HepG2 (cell line): ENCODE results near the gene IL4I1. TPM values are rescaled to one million over a fixed set of nuclear protein-coding genes. Genes with fewer than 3 reads are reported as not detected.
A peak's percentile ranks its signal among the peaks of the same experiment; 100 is the strongest.

ENCODE experiments used
- ATAC-seq: fragments of 200-7000 bp; cut with Tn5 transposase; 3 replicates; pipeline ENCODE4 v1.9.1; 2020; ENCODE audit warnings: mild to moderate bottlenecking, moderate library complexity
- BruUV-seq: library from RNA; stranded (reverse); fragments of 400-500 nt; replicated peaks from 2 replicates; lab custom pipeline; 2021; lab: Mats Ljungman, UMichigan
- CTCF ChIA-PET: fragments of 300-600 bp; formaldehyde crosslinking; extraction: SDS; loops from one replicate; lab custom pipeline; 2021; ENCODE audit warnings: low total read pairs, inconsistent platforms, low intra/inter-chr PET ratio; lab: Yijun Ruan, JAX
- POLR2A ChIA-PET: fragments of 350-600 bp; sonication (Branson Sonifier 250); formaldehyde crosslinking; loops from one replicate; lab custom pipeline; 2020; ENCODE audit warnings: antibody characterized with exemption, inconsistent platforms; lab: Yijun Ruan, JAX
- DNase-seq: peaks from one replicate; pipeline ENCODE4 v3.0.0-alpha.2; 2015; ENCODE audit warnings: low spot score
- FAIRE-seq: peaks from 3 replicates; lab custom pipeline; 2011; peaks lifted over from hg19 to GRCh38; lab: Jason Lieb, UNC
- H2AFZ ChIP-seq: one replicate; pipeline ENCODE4 v1.6.1; 2011; ENCODE audit warnings: low read length, inconsistent platforms
- H3K27ac ChIP-seq: fragments of 300-600 bp; 3 replicates; pipeline ENCODE4 v1.8.0; 2011; ENCODE audit warnings: mixed run types, mild to moderate bottlenecking, mixed read lengths, low read length, inconsistent platforms; ENCODE audit not compliant: insufficient read depth; ENCODE audit errors: extremely low read length
- H3K27me3 ChIP-seq, 2 experiments: fragments of 200-600 bp in 1 of 2; 2 replicates in 1 of 2; 3 replicates in 1 of 2; pipeline versions ENCODE4 v1.6.0 to v1.8.0; 2011; ENCODE audit warnings: low read length in 2 of 2, mild to moderate bottlenecking in 2 of 2, moderate library complexity in 2 of 2, inconsistent platforms in 1 of 2; ENCODE audit not compliant: insufficient read depth in 2 of 2, control insufficient read depth in 1 of 2
- H3K36me3 ChIP-seq, 2 experiments: fragments of 200-600 bp in 1 of 2; replicated peaks in 1 of 2; 2 replicates in 1 of 2; 3 replicates in 1 of 2; pipeline versions ENCODE4 v1.5.1 to v1.8.0; 2011; ENCODE audit warnings: low read length in 2 of 2, inconsistent platforms in 1 of 2; ENCODE audit not compliant: insufficient read depth in 2 of 2, control insufficient read depth in 1 of 2
- H3K4me1 ChIP-seq: 2 replicates; pipeline ENCODE4 v1.5.1; 2012; ENCODE audit warnings: low read length, inconsistent platforms; ENCODE audit not compliant: insufficient read depth
- H3K4me2 ChIP-seq: 2 replicates; pipeline ENCODE4 v1.6.0; 2011; ENCODE audit warnings: low read depth, low read length, inconsistent platforms
- H3K4me3 ChIP-seq, 3 experiments: fragments of 200-600 bp in 1 of 3; sonication (generic), shearing (Covaris generic) in 1 of 3; replicated peaks in 1 of 3; 2 replicates each; pipeline ENCODE4 v1.5.1; 2011 to 2016; ENCODE audit warnings: low read length in 3 of 3, inconsistent platforms in 2 of 3, low read depth in 2 of 3, mild to moderate bottlenecking in 2 of 3, control low read depth in 1 of 3, mixed read lengths in 1 of 3; ENCODE audit not compliant: insufficient read depth in 1 of 3
- H3K79me2 ChIP-seq: one replicate; pipeline ENCODE4 v1.6.1; 2011; ENCODE audit warnings: low read length, inconsistent platforms; ENCODE audit not compliant: insufficient read depth
- H3K9ac ChIP-seq: 2 replicates; pipeline ENCODE4 v1.6.0; 2011; ENCODE audit warnings: mild to moderate bottlenecking, low read depth, low read length, inconsistent platforms; ENCODE audit not compliant: insufficient read depth
- H3K9me3 ChIP-seq: 2 replicates; pipeline ENCODE4 v1.5.1; 2012; ENCODE audit warnings: mild to moderate bottlenecking, low read length
- H4K20me1 ChIP-seq: 2 replicates; pipeline ENCODE4 v1.6.0; 2011; ENCODE audit warnings: inconsistent platforms, mild to moderate bottlenecking, low read length, moderate library complexity; ENCODE audit not compliant: insufficient read depth
- EP300 ChIP-seq, 3 experiments: sonication (generic) in 1 of 3; formaldehyde crosslinking in 1 of 3; IDR thresholded peaks; 2 replicates each; pipeline versions ENCODE4 v1.5.1 to v1.6.1; 2011 to 2020; ENCODE audit warnings: low read depth in 2 of 3, low read length in 2 of 3, borderline replicate concordance in 1 of 3, improper control_type of control experiment in 1 of 3, mild to moderate bottlenecking in 1 of 3, missing genetic modification reagents in 1 of 3, moderate library complexity in 1 of 3
- FOXM1 ChIP-seq: sonication (generic); formaldehyde crosslinking; IDR thresholded peaks from 2 replicates; pipeline ENCODE4 v1.5.0; 2020; ENCODE audit warnings: missing genetic modification reagents
- KAT8 ChIP-seq: IDR thresholded peaks from 2 replicates; pipeline ENCODE4 v1.6.1; 2016; ENCODE audit warnings: missing genetic modification reagents, missing compliant biosample characterization
- KDM5A ChIP-seq: fragments of 200-600 bp; sonication (generic); IDR thresholded peaks from 2 replicates; pipeline ENCODE4 v1.7.0; 2018; ENCODE audit warnings: antibody characterized with exemption, mild to moderate bottlenecking, low read length, borderline replicate concordance
- PHF8 ChIP-seq: sonication (generic); formaldehyde crosslinking; IDR thresholded peaks from 2 replicates; pipeline ENCODE4 v1.5.0; 2020; ENCODE audit warnings: missing genetic modification reagents
- RFX5 ChIP-seq: IDR thresholded peaks from 2 replicates; pipeline ENCODE4 v1.6.1; 2011; ENCODE audit warnings: low read depth, low read length, improper control_type of control experiment
- SAP130 ChIP-seq: IDR thresholded peaks from 2 replicates; pipeline ENCODE4 v1.6.1; 2016; ENCODE audit warnings: low read depth
- SRF ChIP-seq: IDR thresholded peaks from 2 replicates; pipeline ENCODE4 v1.6.1; 2011; ENCODE audit warnings: mild to moderate bottlenecking, low read depth, low read length, moderate library complexity
- TBX2 ChIP-seq: sonication (generic); formaldehyde crosslinking; IDR thresholded peaks from 2 replicates; pipeline ENCODE4 v1.5.0; 2020; ENCODE audit warnings: missing genetic modification reagents, mild to moderate bottlenecking, borderline replicate concordance
- ZNF207 ChIP-seq: fragments of 450-650 bp; IDR thresholded peaks from 2 replicates; pipeline ENCODE4 v1.6.1; 2016; ENCODE audit warnings: antibody characterized with exemption, borderline replicate concordance
- ZNF687 ChIP-seq: sonication (generic); formaldehyde crosslinking; IDR thresholded peaks from 2 replicates; pipeline ENCODE4 v1.5.1; 2020; ENCODE audit warnings: mild to moderate bottlenecking, missing genetic modification reagents, moderate library complexity
- WGBS: methylation state at CpG from one replicate; pipeline ENCODE4 v1.1.6; 2017; ENCODE audit warnings: low lambda C conversion rate; 5-methylcytosine and 5-hydroxymethylcytosine counted together
- in situ Hi-C: cut with HindIII; loops from 2 replicates; pipeline ENCODE4 v1.10.0; 2017; ENCODE audit warnings: low pct_unique_long_range_greater_than_20kb; ENCODE audit not compliant: extremely low pct_ligation_motif_present
- intact Hi-C: fragments of 100-400 bp; cut with micrococcal nuclease; formaldehyde crosslinking; loops from one replicate; pipeline ENCODE4 v1.10.0; 2022; ENCODE audit not compliant: unreplicated experiment
- polyA plus RNA-seq, 8 experiments: library from polyadenylated mRNA; depleted of rRNA in 3 of 8; stranded (reverse) in 7 of 8; unstranded in 1 of 8; fragments of >200 nt; fragmentation: Illumina TruSeq in 4 of 8; extraction: Trizol in 4 of 8; gene quantifications; 2 replicates each; pipeline versions ENCODE4 v1.2.1 to v1.2.3, GENCODE V29; 2011 to 2016; ENCODE audit warnings: low read depth in 4 of 8, missing spikeins in 1 of 8, mixed read lengths in 1 of 8; ENCODE audit not compliant: insufficient read depth in 1 of 8
- total RNA-seq, 5 experiments: library from RNA; depleted of rRNA; stranded (reverse); fragments of >200 nt; fragmentation: Illumina TruSeq; extraction: Trizol; gene quantifications; 2 replicates each; pipeline ENCODE4 v1.2.3, GENCODE V29; 2016; ENCODE audit warnings: low read depth in 1 of 5
- TF ChIP-seq, protein P1 (sequence below): IDR thresholded peaks from 2 replicates; pipeline ENCODE4 v1.6.1; 2016; ENCODE audit warnings: mild to moderate bottlenecking
- TF ChIP-seq, protein P2 (sequence below): sonication (generic); formaldehyde crosslinking; IDR thresholded peaks from 2 replicates; pipeline ENCODE4 v1.5.1; 2020; ENCODE audit warnings: missing genetic modification reagents, mild to moderate bottlenecking, borderline replicate concordance
- TF ChIP-seq, protein P3 (sequence below): IDR thresholded peaks from 2 replicates; pipeline ENCODE4 v1.6.1; 2016; ENCODE audit warnings: mild to moderate bottlenecking, missing biosample characterization, missing genetic modification reagents

Gene IL4I1
- total and polyA plus RNA-seq, 2 of the 13 experiments (the other 11 are each of a cell fraction or from before 2014, with no cell fraction given) = not detected

GRCh38 chr19:49869484-49870308 is 27.0 kb downstream of the IL4I1 start:
- intact Hi-C loops = no loop called here
- H4K20me1 ChIP-seq = peaks cover 6% of the 10 kb centered on the region
- POLR2A ChIA-PET = interaction anchor here (0.6 to 1.9 kb wide), 16 partner anchors 8 to 417 kb away, joined by 3 to 29 read pairs (median 4); partner anchors contain the start of genes AKT1S1, ALDH16A1, AP2A1 and ATF5
- FAIRE-seq = peak; percentile 100
- H3K27ac ChIP-seq = peak overlapping the region; percentile 78
- no peaks in the 10 kb centered on the region; a peak in 1 of 5 replicates for H3K27me3 ChIP-seq
- H2AFZ ChIP-seq = no peak overlapping the region
- TSS peak; percentile 74 for BruUV-seq
- CTCF ChIA-PET = no interaction called here
- H3K4me3 ChIP-seq = peak overlapping the region; percentile 45 to 78 (median 67)
- peaks cover 49% of the 10 kb centered on the region for H3K4me1 ChIP-seq
- DNase-seq = peak; percentile 99
- H3K9ac ChIP-seq = peak overlapping the region; percentile 80
- no peaks in the 10 kb centered on the region for H3K9me3 ChIP-seq
- in situ Hi-C loops = no loop called here
- peak overlapping the region; percentile 96 for H3K4me2 ChIP-seq
- ATAC-seq = peak; percentile 82
- H3K36me3 ChIP-seq = peaks cover 0 to 6% of the 10 kb centered on the region in 2 experiments; a peak in 4 of 5 replicates
- WGBS = 10% methylated on average over 10 of the region's 67 CpGs
- peaks cover 22% of the 10 kb centered on the region for H3K79me2 ChIP-seq
- TF ChIP-seq EP300 (IDR thresholded peaks at IDR 0.05; ENCODE audit: low read depth in 2 of 2, low read length in 2 of 2) = peak in 1 of 2 experiments; percentile 91; a peak in 2 of 4 replicates
- no peak for TF ChIP-seq EP300 (CRISPR knock-in tag; IDR thresholded peaks at IDR 0.05; ENCODE audit: borderline replicate concordance)
- TF ChIP-seq KDM5A = peak; percentile 32; the same call in 1 of the 2 replicates
- TF ChIP-seq, protein P1, sequence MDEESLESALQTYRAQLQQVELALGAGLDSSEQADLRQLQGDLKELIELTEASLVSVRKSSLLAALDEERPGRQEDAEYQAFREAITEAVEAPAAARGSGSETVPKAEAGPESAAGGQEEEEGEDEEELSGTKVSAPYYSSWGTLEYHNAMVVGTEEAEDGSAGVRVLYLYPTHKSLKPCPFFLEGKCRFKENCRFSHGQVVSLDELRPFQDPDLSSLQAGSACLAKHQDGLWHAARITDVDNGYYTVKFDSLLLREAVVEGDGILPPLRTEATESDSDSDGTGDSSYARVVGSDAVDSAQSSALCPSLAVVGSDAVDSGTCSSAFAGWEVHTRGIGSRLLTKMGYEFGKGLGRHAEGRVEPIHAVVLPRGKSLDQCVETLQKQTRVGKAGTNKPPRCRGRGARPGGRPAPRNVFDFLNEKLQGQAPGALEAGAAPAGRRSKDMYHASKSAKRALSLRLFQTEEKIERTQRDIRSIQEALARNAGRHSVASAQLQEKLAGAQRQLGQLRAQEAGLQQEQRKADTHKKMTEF (CRISPR knock-in tag) = peak; percentile 52
- TF ChIP-seq RFX5 = peak; percentile 99
- TF ChIP-seq, protein P2, sequence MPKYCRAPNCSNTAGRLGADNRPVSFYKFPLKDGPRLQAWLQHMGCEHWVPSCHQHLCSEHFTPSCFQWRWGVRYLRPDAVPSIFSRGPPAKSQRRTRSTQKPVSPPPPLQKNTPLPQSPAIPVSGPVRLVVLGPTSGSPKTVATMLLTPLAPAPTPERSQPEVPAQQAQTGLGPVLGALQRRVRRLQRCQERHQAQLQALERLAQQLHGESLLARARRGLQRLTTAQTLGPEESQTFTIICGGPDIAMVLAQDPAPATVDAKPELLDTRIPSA = 0 out of 2 replicates have a peak, but pooled peaks have one; percentile 46
- peak; percentile 81 for TF ChIP-seq PHF8 (CRISPR knock-in tag)
- peak; percentile 62; the same call in 1 of the 2 replicates for TF ChIP-seq TBX2 (CRISPR knock-in tag)
- TF ChIP-seq SRF = 0 out of 2 replicates have a peak, but pooled peaks have one; percentile 40
- TF ChIP-seq SAP130 (CRISPR knock-in tag) = peak; percentile 55
- 0 out of 2 replicates have a peak, but pooled peaks have one; percentile 23 for TF ChIP-seq FOXM1 (CRISPR knock-in tag)
- TF ChIP-seq KAT8 (CRISPR knock-in tag) = peak; percentile 84
- no peak for TF ChIP-seq ZNF207
- TF ChIP-seq ZNF687 = peak; percentile 96
- TF ChIP-seq, protein P3, sequence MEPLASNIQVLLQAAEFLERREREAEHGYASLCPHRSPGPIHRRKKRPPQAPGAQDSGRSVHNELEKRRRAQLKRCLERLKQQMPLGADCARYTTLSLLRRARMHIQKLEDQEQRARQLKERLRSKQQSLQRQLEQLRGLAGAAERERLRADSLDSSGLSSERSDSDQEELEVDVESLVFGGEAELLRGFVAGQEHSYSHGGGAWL (CRISPR knock-in tag) = peak; percentile 86
